GM19043 (cell line): ENCODE results near the gene ATP5F1C.
"Not testable (repeated sequence)": the region's sequence is repeated elsewhere in the genome, so short reads cannot be mapped to it uniquely, and the experiment has no call there.

Source experiments
- ATAC-seq: cut with Tn5 transposase; IDR thresholded peaks from one replicate; pipeline ENCODE4 v1.9.1; 2021; ENCODE audit warnings: low read depth; ENCODE audit not compliant: unreplicated experiment

Gene ATP5F1C

DNA sequence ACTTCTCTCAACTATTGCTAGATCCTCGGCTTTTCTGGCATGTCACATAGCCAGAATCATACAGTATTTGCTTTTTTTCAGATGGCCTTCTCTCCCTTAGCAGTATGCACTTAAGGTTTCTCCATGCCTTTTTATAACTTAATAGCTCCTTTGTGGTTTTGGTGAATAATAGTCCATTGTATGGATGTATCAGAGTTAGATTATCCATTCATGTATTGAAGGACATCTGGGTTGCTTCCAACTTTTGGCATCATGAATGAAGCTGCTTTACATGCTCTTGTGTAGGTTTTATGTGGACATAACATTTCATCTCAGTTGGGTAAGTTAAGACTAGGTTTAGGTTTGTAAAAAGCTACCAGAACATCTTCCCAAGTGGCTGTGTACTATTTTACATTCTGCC, 4.6 kb downstream of the ATP5F1C start:
- ATAC-seq: no peak

DNA sequence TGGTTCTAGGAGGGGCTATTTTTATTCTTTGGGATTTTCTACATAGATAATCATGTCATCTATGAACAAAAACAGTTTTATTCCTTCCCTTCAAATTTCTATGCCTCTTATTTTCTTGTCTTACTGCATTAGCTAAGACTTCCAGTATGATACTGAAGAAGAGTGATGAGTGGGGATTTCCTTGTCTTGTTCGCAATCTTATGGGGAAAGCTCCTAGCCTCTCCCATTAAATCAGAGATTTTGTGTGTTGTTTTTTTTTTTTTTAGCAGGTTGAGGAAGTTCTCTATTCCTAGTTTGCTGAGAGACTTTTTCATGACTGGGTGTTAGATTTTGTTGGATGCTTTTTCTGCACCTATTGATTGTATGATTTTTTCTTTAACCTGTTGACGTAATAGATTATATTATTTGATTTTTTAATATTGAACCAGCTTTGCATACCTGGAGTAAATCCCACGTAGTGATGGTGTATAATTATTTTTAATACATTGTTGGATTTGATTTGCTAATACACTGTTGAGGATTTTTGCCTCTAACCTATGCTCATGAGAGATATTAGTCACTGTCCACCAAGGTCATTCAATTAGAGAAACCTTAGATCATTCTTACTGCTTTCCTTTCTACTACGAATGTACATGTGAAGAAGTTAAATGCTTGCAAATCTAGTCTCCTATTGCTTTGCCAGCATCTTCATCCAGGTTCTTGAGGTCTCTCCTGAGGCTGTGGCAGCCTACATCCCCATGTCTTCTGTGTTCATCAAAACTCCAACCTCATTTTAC, 6.5 kb downstream of the ATP5F1C start:
- no peak for ATAC-seq

DNA sequence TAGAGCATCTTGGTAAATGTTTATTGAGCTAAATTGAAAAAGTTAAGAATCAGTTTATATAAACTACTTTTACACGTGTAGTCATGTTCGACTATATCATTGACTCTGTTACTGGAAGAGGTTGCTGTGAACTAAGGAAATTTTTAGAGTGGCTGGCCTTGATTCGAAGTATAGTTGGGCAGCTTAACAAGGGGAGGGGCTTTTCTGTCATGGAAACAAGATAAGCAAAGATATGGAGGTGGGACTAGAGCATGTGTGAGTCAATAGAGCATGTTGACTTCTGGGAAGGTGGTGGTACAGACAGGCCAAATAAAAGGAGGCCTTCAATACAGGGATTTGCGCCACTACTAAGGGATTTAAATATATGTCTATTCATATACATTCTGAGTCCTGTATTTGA, 7.6 kb downstream of the ATP5F1C start:
- ATAC-seq: no peak

DNA sequence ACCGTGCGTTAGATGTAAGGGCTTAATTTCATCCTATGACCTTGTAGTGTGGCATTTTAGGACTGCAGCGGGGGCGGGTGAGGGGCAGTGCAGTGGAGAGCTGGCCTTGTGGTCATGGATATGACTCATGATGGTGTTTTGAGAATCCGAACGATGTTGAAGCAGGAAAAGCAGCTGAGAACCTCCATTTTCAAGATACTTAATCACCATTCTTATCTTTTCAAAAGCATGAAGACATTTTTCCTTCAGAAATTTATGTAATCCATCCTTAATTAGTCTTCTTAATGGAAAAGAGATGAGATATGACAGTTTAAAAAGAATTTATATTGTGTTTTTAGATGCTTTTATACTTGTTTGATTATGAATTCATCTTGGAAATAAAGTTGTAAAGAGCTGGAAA, 9.6 kb downstream of the ATP5F1C start:
- ATAC-seq: no peak

DNA sequence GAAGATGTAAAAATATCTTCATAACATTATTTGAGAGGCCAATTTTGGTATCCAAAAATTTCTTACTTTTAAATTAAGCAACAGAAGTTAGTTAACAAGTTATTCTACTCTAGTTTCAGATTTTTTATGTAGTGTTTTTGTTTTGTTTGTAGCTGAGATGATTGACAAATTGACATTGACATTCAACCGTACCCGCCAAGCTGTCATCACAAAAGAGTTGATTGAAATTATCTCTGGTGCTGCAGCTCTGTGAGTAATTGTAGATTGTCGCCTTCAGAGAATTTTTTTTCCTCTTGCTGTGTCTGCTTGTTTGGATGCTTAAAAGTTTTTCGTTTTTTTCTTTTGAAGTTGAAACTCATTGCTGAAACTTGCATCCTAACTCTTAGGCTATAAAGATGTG, 14.6 kb downstream of the ATP5F1C start:
- ATAC-seq: no peak

DNA sequence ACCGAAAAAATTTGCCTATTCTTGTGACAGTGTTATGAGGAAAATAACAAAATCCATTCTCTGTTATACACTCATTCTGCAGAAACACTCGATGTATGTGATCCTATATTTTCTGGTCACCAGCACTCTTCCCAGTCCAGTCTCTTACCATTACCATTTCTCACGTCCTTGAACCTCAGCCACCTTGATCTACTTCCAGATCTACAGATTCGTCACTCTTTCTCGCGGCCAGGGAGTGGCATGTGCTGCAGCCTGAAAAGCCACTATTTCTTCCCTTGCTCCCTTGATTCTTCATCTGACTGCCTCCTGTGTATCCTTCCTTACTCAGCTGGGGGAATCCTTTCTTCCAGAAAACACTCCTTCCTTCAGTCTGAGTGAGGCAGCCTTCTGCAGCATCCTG, 16.2 kb downstream of the ATP5F1C start:
- no peak for ATAC-seq

DNA sequence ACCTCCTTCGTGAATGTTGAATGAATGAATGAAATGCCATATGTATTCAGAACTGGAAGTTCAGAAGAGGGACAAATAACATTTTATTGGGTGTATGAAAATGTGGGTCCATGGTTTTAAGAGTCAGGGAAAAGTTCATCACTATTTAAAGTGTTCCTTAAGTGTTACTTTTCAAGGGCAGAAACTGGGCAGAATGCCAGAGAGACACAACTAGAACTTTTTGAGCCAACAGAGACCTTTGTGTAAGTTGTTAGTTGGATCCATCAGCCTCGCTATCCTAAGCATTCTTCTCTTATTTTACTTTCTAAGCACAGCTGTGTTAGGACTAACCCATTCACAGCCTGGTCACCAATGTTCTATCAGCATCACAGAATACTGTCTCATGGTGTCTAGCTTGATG, 16.8 kb downstream of the ATP5F1C start:
- ATAC-seq: no peak

DNA sequence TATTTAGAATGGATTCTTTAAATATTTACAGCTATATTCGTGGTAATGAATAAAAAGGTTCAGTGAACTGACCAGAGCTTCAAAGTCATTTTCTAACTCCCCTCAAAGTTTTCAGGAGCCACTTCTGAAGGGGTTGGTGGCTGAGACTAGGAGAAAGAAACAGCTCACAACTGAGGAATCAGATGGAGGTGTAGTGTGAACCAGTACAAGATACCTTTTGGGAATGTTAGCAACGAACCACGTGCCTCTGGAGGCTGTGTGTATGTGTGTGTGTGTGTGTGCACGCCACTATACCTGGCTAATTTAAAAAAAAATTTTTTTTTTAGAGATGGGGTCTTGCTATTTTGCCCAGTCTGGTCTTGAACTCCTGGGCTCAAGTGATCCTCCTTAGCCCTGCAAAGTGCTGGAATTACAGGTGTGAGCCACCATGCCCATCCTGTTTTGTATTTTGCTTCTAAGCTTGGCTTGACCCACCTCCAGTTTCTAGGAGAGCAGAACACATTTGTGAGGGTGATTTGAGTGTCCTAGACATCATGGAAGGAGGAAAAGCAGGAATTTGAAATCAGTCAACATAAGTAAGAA, 20.8 kb downstream of the ATP5F1C start:
- ATAC-seq: no peak

DNA sequence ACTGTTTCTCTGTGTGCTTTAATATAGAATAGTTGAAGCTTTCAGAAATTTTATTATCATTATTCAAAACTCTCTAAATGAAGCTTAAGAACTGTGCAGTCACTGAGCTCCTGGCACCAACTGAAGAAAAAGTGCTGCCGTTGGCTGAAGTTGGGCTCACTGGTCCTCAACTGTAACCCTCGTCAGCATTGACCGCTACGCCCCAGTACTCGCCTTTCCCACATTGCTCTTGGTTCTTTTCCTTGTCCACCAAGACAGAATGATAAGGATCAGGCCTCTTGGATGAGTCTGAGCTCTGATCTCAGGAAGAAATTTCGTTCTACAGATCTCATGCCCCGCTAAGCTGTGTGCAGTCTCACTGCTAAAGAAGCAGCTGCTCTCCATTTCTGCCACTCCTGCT, 22.5 kb downstream of the ATP5F1C start:
- no peak for ATAC-seq

DNA sequence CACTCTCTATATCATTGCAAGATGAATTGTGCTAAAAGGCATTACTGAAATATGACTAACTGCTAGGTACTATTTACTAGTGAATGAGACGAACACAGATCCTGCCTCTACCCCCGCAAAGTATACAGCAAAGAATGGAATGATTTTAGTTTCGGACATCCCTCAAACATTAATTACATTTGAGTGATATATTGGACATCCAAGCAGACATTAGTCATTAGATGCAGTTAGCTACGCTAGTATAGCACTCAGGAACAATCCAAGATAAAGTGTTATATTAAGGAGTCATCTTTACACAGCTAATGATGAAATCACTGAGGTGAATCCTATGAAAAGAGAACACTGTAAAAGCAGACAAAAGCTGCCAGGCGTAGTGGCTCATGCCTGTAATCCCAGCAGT, 23.0 kb downstream of the ATP5F1C start:
- ATAC-seq: no peak

DNA sequence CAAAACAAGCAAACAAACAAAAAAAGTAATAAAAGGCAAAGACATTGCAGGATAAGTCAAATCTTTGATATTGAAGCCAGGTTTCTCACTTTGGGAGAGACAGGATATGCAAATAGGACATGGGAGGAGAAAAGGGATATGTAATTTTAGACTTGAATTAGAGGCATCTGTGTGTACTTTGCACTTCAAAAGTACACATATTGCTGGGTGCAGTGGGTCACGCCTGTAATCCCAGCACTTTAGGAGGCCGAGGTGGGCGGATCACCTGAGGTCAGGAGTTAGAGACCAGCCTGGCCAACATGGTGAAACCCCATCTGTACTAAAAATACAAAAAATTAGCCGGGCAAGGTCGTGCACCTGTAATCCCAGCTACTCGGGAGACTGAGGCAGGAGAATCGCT, 23.8 kb downstream of the ATP5F1C start:
- ATAC-seq: not testable (repeated sequence)

DNA sequence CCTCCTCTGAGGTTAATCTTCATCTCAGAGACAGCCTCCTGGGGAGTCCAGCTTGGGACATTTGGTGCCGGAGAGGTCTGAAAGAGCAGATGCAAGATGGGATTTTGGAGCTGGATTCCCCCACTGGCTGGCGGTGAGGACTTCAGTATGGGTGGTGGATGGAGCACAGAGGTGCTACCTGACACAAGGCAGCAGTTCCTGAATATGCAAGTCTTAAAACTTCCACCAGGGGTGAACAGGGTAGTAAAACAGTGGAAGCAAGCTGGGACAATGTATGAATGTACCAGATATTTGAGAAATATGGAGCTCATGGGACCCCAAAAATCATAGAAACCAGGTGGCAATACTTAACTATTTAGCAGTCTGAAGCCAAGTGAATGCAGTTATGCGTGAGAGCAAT, 25.5 kb downstream of the ATP5F1C start:
- no peak for ATAC-seq

DNA sequence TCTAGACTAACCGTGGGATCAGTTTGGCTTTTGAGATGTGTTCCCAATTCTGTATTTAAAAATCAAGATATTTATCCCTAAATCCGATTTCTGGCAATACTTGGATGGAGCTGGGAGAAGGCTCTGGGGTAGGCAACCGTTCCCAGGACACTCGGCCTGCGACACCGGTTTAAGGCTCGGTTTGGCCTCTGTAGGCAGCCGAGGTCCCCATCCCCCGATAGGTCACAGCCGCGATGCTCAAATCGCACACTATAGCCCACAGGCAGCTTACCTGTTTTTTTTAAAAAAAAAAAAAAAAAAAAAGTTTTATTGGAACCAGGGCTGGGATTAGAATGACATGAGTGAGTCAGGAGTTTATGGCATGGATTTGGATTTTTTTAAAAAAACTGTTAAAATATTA, 29.6 kb downstream of the ATP5F1C start:
- ATAC-seq: no peak

DNA sequence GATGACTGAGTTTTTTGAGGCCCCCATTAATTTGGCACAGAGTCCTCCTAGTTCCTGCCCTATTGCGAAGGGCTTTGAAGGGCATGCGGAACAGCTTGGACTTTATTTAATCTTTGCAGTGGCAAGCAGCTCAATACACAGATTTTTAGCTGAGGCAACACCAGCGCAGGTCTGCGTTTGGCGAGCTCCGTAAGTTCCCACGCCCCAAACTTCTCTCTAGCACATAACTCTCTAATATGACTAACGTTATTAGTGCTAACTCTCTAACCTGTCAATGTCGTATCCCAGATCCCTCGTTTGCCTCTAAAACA, 30.0 kb downstream of the ATP5F1C start:
- no peak for ATAC-seq

DNA sequence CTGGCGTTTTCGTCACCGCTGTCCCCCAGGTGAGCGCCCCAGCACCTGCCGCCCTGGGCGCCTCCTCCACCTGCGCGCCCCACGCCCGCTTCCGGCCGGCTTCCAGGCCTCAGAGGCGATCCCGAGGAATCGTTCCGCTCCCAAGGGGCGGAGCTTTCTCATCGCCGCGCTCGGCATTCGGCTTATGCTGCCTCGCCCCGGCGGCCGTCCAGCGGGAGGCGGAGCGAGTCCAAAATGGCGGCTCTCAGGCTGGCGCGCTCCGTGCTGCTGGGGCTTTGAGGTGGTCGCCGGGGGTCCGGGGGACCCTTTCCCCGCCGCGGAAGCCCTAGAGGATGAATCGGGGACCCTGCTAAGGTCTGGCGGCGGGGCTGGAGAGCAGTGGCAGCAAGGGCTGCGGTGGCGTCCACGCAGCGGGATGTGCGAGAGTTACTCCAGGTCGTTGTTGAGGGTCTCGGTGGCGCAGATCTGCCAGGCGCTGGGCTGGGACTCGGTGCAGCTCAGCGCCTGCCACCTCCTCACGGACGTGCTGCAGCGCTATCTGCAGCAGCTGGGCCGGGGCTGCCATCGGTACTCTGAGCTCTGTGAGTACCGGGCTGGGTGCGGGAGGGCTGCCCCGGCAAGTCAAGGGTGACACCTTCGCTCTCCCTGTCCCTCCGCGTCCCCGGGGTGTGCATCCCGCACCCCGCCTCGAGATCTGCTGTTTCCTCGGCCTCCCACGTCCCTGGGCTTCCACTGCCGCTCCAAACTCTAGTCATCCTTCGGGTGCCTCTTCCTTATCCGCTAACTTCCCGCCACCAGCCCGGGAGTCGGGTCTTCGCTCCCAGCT, 30.5 kb downstream of the ATP5F1C start, which contains the start of gene TAF3:
Gene TAF3, plus strand, starts transcription at position 211 of the 826 bp plus-strand sequence. Its CDS starts 205 bp downstream, at position 416.
- ATAC-seq: peak; percentile 79

DNA sequence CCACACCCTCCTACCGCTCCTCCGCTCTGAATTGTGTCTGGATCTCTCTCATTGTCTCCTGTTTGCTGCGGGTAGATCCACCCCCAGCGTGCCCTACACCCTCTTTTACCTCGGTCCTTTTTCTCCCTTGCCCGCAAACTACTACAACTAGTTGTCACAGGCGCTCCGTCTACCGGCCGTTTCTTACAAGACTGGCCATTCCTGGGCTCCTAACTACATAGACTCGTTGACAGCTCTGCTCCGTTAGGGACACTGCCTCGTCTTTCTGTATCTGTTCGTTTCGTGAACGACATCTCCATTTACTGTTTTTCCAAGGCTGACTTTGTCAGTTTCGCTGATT, 31.1 kb downstream of the ATP5F1C start:
- peak; percentile 50 for ATAC-seq

DNA sequence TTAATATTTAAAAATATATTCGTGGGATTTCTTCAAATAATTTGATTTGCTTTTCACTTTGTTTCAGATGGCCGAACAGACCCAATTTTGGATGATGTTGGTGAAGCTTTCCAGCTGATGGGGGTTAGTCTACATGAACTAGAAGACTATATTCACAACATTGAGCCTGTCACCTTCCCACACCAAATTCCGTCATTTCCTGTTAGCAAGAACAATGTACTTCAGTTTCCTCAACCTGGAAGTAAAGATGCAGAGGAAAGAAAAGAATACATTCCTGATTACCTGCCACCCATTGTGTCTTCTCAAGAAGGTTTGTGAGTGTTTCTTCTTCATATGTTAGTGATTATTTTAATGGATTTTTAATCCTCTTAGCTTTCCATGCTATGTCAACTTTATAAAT, 36.3 kb downstream of the ATP5F1C start:
- ATAC-seq: no peak

DNA sequence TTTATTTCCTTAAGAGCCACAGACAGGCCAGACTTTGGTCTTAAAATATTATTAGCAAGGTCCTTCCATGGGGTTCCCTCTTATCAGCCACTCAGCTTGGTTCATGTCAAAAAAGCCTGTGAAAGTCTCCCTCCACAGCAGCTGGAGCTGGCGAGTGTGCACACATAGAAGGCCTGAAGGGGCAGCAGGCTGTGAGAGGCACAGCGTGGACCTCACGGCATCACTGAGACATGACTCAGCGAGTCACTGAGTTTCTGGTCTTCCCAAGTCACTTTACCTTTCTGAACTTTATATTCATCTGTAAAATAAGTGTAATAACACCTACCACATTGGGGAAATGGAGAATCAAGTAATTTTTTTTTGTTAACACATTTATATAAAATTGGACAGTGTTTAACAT, 39.0 kb downstream of the ATP5F1C start:
- ATAC-seq: no peak

DNA sequence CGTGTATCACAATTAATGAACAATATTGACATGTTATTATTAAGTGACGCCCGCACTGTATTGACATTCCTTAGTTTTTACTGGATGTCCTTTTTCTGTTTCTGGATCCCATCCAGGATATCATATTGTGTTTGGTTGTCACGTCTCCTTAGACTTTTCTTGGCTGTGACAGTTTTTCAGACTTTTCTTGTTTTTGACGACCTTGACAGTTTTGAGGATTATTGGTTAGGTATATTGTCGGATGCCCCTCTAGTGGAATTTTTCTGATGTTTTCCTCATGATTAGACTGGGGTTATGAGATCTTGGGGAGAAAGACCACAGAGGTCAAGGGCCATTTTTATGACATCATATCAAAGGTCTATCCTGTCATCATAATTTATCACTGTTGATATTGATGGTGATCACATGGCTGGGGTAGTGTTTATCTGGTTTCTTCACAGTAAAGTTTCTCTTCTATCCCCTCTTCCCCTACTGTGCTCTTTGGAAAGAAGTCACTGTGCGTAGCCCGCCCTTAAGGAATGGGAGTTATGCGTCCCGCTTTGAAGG, 41.4 kb downstream of the ATP5F1C start:
- ATAC-seq: no peak

DNA sequence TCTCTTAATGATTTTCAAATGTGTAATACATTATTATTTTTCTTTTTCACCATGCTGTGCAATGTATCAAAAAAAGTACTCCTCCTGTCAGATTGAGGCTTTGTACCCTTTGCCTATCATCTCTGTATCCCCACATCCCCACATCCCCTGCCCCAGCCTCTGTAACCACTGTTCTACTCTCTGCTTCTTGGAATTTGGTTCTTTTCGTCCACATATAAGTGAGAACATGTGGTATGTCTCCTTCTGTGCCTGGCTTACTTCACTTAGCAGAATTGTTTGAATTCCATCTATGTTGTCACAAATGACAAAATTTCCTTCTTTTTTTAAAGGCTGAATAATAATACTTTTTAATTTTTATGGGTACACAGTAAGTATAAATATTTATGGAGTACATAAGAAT, 44.1 kb downstream of the ATP5F1C start:
- ATAC-seq: no peak

DNA sequence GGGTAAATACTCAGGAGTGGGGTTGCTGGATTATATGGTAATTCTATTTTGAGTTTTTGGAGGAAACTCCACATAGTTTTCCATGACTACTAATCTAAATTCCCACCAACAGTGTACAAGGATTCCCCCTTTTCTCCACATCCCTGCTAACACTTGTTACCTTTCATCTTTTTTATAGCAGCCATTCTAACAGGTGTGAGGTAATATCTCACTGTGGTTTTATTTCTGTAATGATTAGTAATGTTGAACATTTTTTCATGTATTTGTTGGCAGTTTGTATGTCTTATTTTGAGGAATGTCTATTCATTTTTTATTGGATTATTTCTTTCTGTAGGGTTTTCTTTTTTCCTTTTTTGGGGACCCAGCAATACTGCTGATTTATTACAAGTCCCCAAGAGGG, 45.2 kb downstream of the ATP5F1C start:
- no peak for ATAC-seq

DNA sequence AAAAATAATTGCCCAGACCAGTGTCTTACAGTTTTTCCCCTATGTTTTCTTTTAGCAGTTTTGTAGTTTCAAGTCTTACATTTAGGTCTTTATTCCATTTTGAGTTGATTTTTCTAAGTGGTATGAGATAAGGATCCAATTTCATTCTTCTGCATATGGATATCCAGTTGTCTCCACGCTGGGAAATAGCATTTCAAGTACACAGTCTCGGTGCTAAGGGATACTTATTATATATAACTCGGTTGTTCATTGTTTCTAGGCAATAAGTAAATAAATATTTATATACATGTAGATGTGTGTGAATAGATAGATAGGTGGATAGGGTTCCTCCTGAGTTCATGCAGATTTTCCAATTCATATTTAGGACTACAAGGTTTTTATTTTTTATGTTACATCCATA, 46.3 kb downstream of the ATP5F1C start:
- ATAC-seq: no peak
